ENCODE results near the gene SMG6. TPM values are rescaled to one million over a fixed set of nuclear protein-coding genes. Genes with fewer than 3 reads are reported as not detected.

SMG6 gene
- total RNA-seq, 3 donors from 2014 or later: 24.9 to 29.3 (median 29.0) TPM

DNA sequence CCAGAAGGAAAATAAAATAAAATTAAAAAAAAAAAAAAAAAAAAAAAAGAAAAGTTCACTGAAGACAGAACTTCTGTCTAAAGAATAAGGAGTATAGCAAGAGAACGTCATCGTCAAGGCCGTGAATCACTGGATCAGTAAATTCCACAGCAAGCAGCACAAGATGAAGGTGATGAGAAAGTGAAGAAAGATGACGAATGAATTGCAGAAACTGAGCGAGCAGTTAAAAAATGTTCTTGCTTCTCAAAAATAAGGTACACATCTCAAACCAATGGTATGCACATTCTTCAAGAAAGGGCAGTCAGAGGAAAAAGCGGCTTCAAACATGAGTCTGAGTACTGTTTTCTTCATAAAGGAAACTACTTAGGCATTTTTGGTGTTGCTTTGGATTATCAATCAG, 104.7 kb downstream of the SMG6 start:
- Histone ChIP-seq H3K36me3 (no peaks in the 10 kb centered on the region), H3K9me3 (no peaks in the 10 kb centered on the region), H3K27ac (no peak overlapping the region), H3K27me3 (no peaks in the 10 kb centered on the region), H3K4me1 (no peaks in the 10 kb centered on the region), H3K4me3 (no peak overlapping the region)
- no peak for DNase-seq (ENCODE audit: low spot score in 2 of 2)
- TF ChIP-seq POLR2AphosphoS5 (IDR thresholded peaks at IDR 0.05) (no peak), CTCF (IDR thresholded peaks at IDR 0.05) (no peak), POLR2A (IDR thresholded peaks at IDR 0.05) (no peak)
- intact Hi-C loops (cut with DNase I; ENCODE audit: low total_unique reads): no loop called here

DNA sequence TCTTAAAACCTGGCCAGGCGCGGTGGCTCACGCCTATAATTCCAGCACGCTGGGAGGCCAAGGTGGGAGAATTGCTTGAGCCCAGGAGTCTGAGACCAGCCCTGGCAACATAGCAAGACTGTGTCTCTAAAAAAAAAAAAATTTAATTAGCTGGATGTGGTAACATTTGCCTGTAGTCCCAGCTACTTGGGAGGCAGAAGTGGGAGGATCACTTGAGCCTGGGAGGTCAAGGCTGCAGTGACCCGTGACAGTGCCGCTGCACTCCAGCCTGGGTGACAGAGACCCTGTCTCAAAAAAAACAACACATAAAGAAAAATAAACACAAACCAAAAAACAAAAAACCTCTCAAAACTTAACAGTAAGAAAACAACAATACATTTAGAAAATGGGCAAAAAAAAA, 106.3 kb downstream of the SMG6 start:
- Histone ChIP-seq H3K4me1 (no peaks in the 10 kb centered on the region), H3K36me3 (no peaks in the 10 kb centered on the region), H3K27me3 (no peaks in the 10 kb centered on the region), H3K27ac (no peak overlapping the region), H3K4me3 (no peak overlapping the region), H3K9me3 (no peaks in the 10 kb centered on the region)
- DNase-seq (ENCODE audit: low spot score in 2 of 2): no peak
- intact Hi-C loops (cut with DNase I; ENCODE audit: low total_unique reads): no loop called here
- TF ChIP-seq CTCF (IDR thresholded peaks at IDR 0.05) (no peak), POLR2A (IDR thresholded peaks at IDR 0.05) (no peak), POLR2AphosphoS5 (IDR thresholded peaks at IDR 0.05) (no peak)

- intact Hi-C loops (cut with DNase I; ENCODE audit: low total_unique reads): loop anchor here (1.0 kb wide), 1 partner anchor 21 kb away; no protein-coding TSS in a partner anchor
- no peak overlapping the region for H3K27ac ChIP-seq
- TF ChIP-seq POLR2AphosphoS5 (IDR thresholded peaks at IDR 0.05) (no peak), CTCF (IDR thresholded peaks at IDR 0.05) (no peak)
- H3K4me3 ChIP-seq: no peak overlapping the region
- no peak for DNase-seq (ENCODE audit: low spot score in 2 of 2)
- H3K36me3 ChIP-seq: no peaks in the 10 kb centered on the region
- no peaks in the 10 kb centered on the region for H3K9me3 ChIP-seq
- no peaks in the 10 kb centered on the region for H3K4me1 ChIP-seq
- no peaks in the 10 kb centered on the region for H3K27me3 ChIP-seq
Observed at GRCh38 chr17:2195729-2196128, 107.9 kb downstream of the SMG6 start.

DNA sequence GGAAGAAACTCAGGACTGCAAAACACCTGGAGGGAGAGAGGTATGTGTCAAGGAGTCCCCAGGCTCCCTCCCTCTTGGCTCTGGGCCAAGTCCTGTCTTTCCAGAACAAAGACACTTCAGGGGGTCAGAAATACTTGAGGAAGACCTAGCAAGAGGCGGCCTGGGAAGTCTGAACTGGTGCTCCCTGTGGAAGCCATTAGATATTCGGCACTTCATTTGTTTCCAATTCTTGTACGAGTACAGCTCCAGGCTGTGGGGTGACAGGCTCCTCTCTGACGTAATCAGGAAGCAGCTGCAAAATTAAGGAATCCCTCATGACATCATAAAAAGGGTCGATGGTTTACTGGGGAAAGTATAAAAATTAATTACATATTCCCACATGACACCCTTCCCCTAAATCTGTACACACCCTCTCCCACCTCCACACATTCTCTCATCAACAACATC, 108.7 kb downstream of the SMG6 start:
- Histone ChIP-seq H3K4me3 (no peak overlapping the region), H3K9me3 (no peaks in the 10 kb centered on the region), H3K4me1 (peaks cover 0 to 7% of the 10 kb centered on the region in 2 donors), H3K36me3 (no peaks in the 10 kb centered on the region), H3K27ac (no peak overlapping the region), H3K27me3 (no peaks in the 10 kb centered on the region)
- TF ChIP-seq POLR2A (IDR thresholded peaks at IDR 0.05) (no peak), CTCF (IDR thresholded peaks at IDR 0.05) (no peak), POLR2AphosphoS5 (IDR thresholded peaks at IDR 0.05) (no peak)
- no peak for DNase-seq (ENCODE audit: low spot score in 2 of 2)
- intact Hi-C loops (cut with DNase I; ENCODE audit: low total_unique reads): loop anchor here (1.0 kb wide), 1 partner anchor 21 kb away; no protein-coding TSS in a partner anchor

- H3K9me3 ChIP-seq: no peaks in the 10 kb centered on the region
- H3K36me3 ChIP-seq: no peaks in the 10 kb centered on the region
- H3K4me3 ChIP-seq: no peak overlapping the region
- intact Hi-C loops (cut with DNase I; ENCODE audit: low total_unique reads): no loop called here
- DNase-seq (ENCODE audit: low spot score in 2 of 2): no peak
- H3K4me1 ChIP-seq: peaks cover 0 to 7% of the 10 kb centered on the region in 2 donors
- H3K27ac ChIP-seq: peak overlapping the region; percentile 43 to 80
- no peaks in the 10 kb centered on the region for H3K27me3 ChIP-seq
- TF ChIP-seq POLR2AphosphoS5 (IDR thresholded peaks at IDR 0.05) (no peak), CTCF (IDR thresholded peaks at IDR 0.05) (no peak), POLR2A (IDR thresholded peaks at IDR 0.05) (no peak)
Observed at GRCh38 chr17:2192367-2193057, 111.1 kb downstream of the SMG6 start.
